ENCODE data around the gene ATP6AP2. TPM values are rescaled to one million over a fixed set of nuclear protein-coding genes. Genes with fewer than 3 reads are reported as not detected.

The ATP6AP2 gene
- total RNA-seq, 1 experiment from 2014 or later = 45.5 TPM

- H3K27ac ChIP-seq = no peak overlapping the region
- H3F3A ChIP-seq (ENCODE audit: insufficient read depth, low read depth) = no peaks in the 10 kb centered on the region
- intact Hi-C loops (cut with micrococcal nuclease; ENCODE audit: unreplicated experiment) = loop anchor here (10.0 kb wide), 1 partner anchor 102 kb away; the partner anchor contains the start of gene CXorf38
- no peaks in the 10 kb centered on the region for H4K20me1 ChIP-seq (ENCODE audit: insufficient read depth)
- CTCF ChIA-PET = interaction anchor here (0.6 kb wide), 1 partner anchor 843 kb away, joined by 3 read pairs; no protein-coding TSS in a partner anchor
- TF ChIP-seq EZH2 (IDR thresholded peaks at IDR 0.05; ENCODE audit: low read depth) (no peak), CTCF (conservative IDR thresholded peaks at IDR 0.05) (no peak)
- no peaks in the 10 kb centered on the region for H3K9me2 ChIP-seq (ENCODE audit: insufficient read depth)
- DNase-seq = no peak
- no peak overlapping the region for H2AFZ ChIP-seq
- H3K4me2 ChIP-seq = no peak overlapping the region
- POLR2A ChIA-PET (ENCODE audit: unreplicated experiment) = no interaction called here
- no peaks in the 10 kb centered on the region for H3K36me3 ChIP-seq (ENCODE audit: low read depth)
- no peak overlapping the region for H3K4me3 ChIP-seq
- no peaks in the 10 kb centered on the region for H3K9me3 ChIP-seq (ENCODE audit: insufficient read depth, low read depth)
- BruUV-seq (replicated peaks) = no TSS peak
- H3K27me3 ChIP-seq (ENCODE audit: insufficient read depth, low read depth) = no peaks in the 10 kb centered on the region
- H3K4me1 ChIP-seq (replicated peaks; ENCODE audit: insufficient read depth) = no peaks in the 10 kb centered on the region
- no peaks in the 10 kb centered on the region for H3K79me2 ChIP-seq (ENCODE audit: low read depth)
Observed at GRCh38 chrX:40542972-40543371, 37.8 kb upstream of the ATP6AP2 start.

GRCh38 chrX:40543661-40544328, 37.0 kb upstream of the ATP6AP2 start:
- no peaks in the 10 kb centered on the region for H3K27me3 ChIP-seq (ENCODE audit: insufficient read depth, low read depth)
- H3K9me3 ChIP-seq (ENCODE audit: insufficient read depth, low read depth) = no peaks in the 10 kb centered on the region
- H3K9me2 ChIP-seq (ENCODE audit: insufficient read depth) = no peaks in the 10 kb centered on the region
- intact Hi-C loops (cut with micrococcal nuclease; ENCODE audit: unreplicated experiment) = loop anchor here (10.0 kb wide), 1 partner anchor 101 kb away; the partner anchor contains the start of gene CXorf38
- ChIA-PET POLR2A (ENCODE audit: unreplicated experiment) (interaction anchor here (0.7 kb wide), 1 partner anchor 272 kb away, joined by 8 read pairs; no protein-coding TSS in a partner anchor), CTCF (interaction anchor here (0.6 to 0.7 kb wide), 4 partner anchors 104 to 1254 kb away, joined by 3 to 5 read pairs (median 3); partner anchors contain the start of gene CXorf38)
- no peaks in the 10 kb centered on the region for H3K79me2 ChIP-seq (ENCODE audit: low read depth)
- H3K36me3 ChIP-seq (ENCODE audit: low read depth) = no peaks in the 10 kb centered on the region
- H3F3A ChIP-seq (ENCODE audit: insufficient read depth, low read depth) = no peaks in the 10 kb centered on the region
- no peak overlapping the region for H3K27ac ChIP-seq
- no peak overlapping the region for H2AFZ ChIP-seq
- TF ChIP-seq EZH2 (IDR thresholded peaks at IDR 0.05; ENCODE audit: low read depth) (no peak), CTCF (conservative IDR thresholded peaks at IDR 0.05) (peak; percentile 78)
- H4K20me1 ChIP-seq (ENCODE audit: insufficient read depth) = no peaks in the 10 kb centered on the region
- H3K4me2 ChIP-seq = peak overlapping the region; percentile 58
- DNase-seq = peak; percentile 3 to 65
- no TSS peak for BruUV-seq (replicated peaks)
- no peak overlapping the region for H3K4me3 ChIP-seq
- no peaks in the 10 kb centered on the region for H3K4me1 ChIP-seq (replicated peaks; ENCODE audit: insufficient read depth)

- CTCF ChIA-PET = interaction anchor here (0.6 to 0.7 kb wide), 4 partner anchors 17 to 1254 kb away, joined by 3 to 5 read pairs (median 3); partner anchors contain the start of gene CXorf38
- no peaks in the 10 kb centered on the region for H3K9me2 ChIP-seq (ENCODE audit: insufficient read depth)
- no peaks in the 10 kb centered on the region for H3K36me3 ChIP-seq (ENCODE audit: low read depth)
- H3K4me3 ChIP-seq = no peak overlapping the region
- no peaks in the 10 kb centered on the region for H4K20me1 ChIP-seq (ENCODE audit: insufficient read depth)
- H3K9me3 ChIP-seq (ENCODE audit: insufficient read depth, low read depth) = no peaks in the 10 kb centered on the region
- H3K4me1 ChIP-seq (replicated peaks; ENCODE audit: insufficient read depth) = no peaks in the 10 kb centered on the region
- POLR2A ChIA-PET (ENCODE audit: unreplicated experiment) = interaction anchor here (0.7 kb wide), 1 partner anchor 273 kb away, joined by 8 read pairs; no protein-coding TSS in a partner anchor
- no peak for DNase-seq
- H3F3A ChIP-seq (ENCODE audit: insufficient read depth, low read depth) = no peaks in the 10 kb centered on the region
- no peak overlapping the region for H2AFZ ChIP-seq
- H3K27me3 ChIP-seq (ENCODE audit: insufficient read depth, low read depth) = no peaks in the 10 kb centered on the region
- peak overlapping the region; percentile 58 for H3K4me2 ChIP-seq
- H3K79me2 ChIP-seq (ENCODE audit: low read depth) = no peaks in the 10 kb centered on the region
- BruUV-seq (replicated peaks) = no TSS peak
- intact Hi-C loops (cut with micrococcal nuclease; ENCODE audit: unreplicated experiment) = loop anchor here (10.0 kb wide), 1 partner anchor 100 kb away; the partner anchor contains the start of gene CXorf38
- no peak for TF ChIP-seq EZH2 (IDR thresholded peaks at IDR 0.05; ENCODE audit: low read depth)
- TF ChIP-seq CTCF (conservative IDR thresholded peaks at IDR 0.05) = no peak
- H3K27ac ChIP-seq = no peak overlapping the region
Observed at GRCh38 chrX:40544343-40545266, 36.2 kb upstream of the ATP6AP2 start.

Data from PC-9 (cell line).